Measurements from ENCODE around the gene UBE2D3. TPM values are rescaled to one million over a fixed set of nuclear protein-coding genes. Genes with fewer than 3 reads are reported as not detected.
A peak's percentile ranks its signal among the peaks of the same experiment; 100 is the strongest.

UBE2D3 gene
- total RNA-seq, 1 donor from 2014 or later, result 288 TPM

DNA sequence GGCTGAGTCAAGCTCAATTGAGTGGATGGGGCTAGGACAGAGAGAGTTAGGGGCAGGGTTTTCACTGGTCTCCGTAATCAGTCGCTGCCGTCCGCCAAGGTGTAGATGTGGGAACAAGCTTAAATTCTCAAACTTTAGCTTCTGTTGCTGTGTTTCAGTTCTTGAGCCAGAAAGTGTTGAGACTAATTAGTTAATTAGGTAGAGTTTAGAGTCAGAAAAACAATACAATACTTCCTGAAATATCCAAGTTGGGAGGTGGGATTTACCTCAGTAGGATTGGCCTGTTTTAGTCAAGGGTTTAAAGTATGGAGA is 1.1 kb upstream of the UBE2D3 start:
- TF ChIP-seq, protein P1, sequence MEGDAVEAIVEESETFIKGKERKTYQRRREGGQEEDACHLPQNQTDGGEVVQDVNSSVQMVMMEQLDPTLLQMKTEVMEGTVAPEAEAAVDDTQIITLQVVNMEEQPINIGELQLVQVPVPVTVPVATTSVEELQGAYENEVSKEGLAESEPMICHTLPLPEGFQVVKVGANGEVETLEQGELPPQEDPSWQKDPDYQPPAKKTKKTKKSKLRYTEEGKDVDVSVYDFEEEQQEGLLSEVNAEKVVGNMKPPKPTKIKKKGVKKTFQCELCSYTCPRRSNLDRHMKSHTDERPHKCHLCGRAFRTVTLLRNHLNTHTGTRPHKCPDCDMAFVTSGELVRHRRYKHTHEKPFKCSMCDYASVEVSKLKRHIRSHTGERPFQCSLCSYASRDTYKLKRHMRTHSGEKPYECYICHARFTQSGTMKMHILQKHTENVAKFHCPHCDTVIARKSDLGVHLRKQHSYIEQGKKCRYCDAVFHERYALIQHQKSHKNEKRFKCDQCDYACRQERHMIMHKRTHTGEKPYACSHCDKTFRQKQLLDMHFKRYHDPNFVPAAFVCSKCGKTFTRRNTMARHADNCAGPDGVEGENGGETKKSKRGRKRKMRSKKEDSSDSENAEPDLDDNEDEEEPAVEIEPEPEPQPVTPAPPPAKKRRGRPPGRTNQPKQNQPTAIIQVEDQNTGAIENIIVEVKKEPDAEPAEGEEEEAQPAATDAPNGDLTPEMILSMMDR (conservative IDR thresholded peaks at IDR 0.05), result no peak
- no peak overlapping the region for H3K27ac Mint-ChIP-seq
- H3K36me3 Mint-ChIP-seq, result peaks cover 3% of the 10 kb centered on the region
- no peaks in the 10 kb centered on the region for H3K27me3 Mint-ChIP-seq
- H3K4me3 Mint-ChIP-seq, result no peak overlapping the region
- H3K9me3 Mint-ChIP-seq, result no peaks in the 10 kb centered on the region
- DNase-seq (ENCODE audit: extremely low spot score, unreplicated experiment), result no peak
- H3K4me1 Mint-ChIP-seq (ENCODE audit: unreplicated experiment), result peaks cover 20% of the 10 kb centered on the region

DNA sequence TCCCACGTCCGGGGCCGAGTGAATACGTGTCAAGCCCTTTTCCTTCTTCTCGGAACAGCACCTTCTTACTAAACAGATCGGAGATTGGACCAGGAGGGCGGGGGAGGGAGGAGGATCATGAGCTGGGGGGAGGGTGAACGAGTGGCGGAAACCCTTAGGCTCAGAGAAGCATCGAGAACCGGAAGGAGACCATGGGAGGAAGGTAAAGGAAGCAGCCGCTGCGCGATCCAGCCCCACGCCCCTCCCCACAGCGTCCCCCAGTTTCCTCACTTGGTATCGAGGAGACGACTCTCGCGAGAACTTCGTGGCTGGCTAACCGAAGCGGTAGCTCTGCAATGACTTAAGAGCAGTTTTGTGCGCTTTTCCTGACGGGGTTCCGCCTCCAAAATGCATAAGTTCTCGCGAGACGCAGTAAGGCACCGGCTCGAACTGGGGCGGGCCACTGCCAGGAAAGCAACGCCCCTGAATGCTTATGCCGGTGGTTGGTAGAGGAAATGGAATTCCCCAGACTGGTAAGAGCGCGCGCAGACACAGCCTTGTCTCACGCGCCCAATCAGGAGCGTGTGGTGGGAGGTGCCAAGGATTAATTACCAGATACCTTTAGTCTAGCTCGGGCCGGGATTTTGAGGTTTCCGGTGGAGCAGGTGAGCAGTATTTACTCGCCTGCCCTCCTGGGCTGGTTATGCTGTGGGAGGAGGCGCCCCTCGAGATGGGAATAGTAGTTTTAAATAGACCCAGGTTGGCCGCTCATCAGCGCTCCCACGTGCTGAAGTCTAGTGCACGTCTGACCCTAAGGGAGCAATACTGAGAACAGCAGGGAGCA is 534 bp upstream of the UBE2D3 start:
- Mint-ChIP-seq H3K36me3 (peaks cover 6% of the 10 kb centered on the region), H3K4me3 (no peak overlapping the region), H3K4me1 (ENCODE audit: unreplicated experiment) (peaks cover 23% of the 10 kb centered on the region), H3K27ac (no peak overlapping the region), H3K9me3 (no peaks in the 10 kb centered on the region), H3K27me3 (no peaks in the 10 kb centered on the region)
- DNase-seq (ENCODE audit: extremely low spot score, unreplicated experiment), result peak; percentile 96
- TF ChIP-seq, protein P1 (conservative IDR thresholded peaks at IDR 0.05), result no peak

DNA sequence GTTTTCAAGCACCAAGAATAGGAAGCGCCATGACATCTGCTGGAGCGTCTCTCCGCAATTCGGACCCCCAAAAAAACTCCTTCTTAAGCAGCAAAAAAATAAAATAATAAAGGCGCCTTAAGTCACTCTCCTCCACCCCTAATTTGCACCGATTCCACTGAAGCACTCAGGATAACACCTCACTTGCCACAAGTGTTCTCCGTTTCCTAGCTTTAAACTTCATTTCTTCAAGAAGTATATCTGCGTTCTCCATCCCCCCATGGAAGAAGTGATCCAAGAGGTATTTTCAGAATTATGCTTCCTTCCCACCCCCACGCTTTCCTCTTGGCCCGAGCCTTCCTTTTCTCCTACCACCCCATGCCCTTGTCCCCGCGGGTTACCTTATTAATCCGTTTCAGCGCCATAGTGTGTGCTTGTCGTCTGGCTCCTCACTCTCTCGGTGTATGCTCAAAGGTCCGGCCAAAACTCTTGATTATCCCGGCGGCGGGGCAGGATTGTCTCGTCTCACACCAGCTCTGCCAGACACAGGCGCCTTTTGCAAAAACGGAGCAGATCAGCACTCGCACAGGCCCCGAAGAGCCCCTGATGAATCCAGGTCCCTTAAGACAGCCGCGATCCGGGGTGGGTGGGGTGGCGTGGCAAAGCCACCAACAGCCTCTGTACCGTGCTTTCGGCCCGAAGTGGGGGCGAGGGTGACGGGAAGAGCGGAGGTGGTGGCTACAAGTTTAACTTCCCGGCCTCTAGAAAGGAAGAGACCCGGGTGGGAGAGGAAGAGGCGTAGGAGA is 1.1 kb downstream of the UBE2D3 start:
- Mint-ChIP-seq H3K9me3 (no peaks in the 10 kb centered on the region), H3K27me3 (no peaks in the 10 kb centered on the region), H3K36me3 (peaks cover 9% of the 10 kb centered on the region), H3K4me1 (ENCODE audit: unreplicated experiment) (peaks cover 27% of the 10 kb centered on the region), H3K27ac (no peak overlapping the region), H3K4me3 (no peak overlapping the region)
- DNase-seq (ENCODE audit: extremely low spot score, unreplicated experiment), result no peak
- TF ChIP-seq, protein P1 (conservative IDR thresholded peaks at IDR 0.05), result no peak

DNA sequence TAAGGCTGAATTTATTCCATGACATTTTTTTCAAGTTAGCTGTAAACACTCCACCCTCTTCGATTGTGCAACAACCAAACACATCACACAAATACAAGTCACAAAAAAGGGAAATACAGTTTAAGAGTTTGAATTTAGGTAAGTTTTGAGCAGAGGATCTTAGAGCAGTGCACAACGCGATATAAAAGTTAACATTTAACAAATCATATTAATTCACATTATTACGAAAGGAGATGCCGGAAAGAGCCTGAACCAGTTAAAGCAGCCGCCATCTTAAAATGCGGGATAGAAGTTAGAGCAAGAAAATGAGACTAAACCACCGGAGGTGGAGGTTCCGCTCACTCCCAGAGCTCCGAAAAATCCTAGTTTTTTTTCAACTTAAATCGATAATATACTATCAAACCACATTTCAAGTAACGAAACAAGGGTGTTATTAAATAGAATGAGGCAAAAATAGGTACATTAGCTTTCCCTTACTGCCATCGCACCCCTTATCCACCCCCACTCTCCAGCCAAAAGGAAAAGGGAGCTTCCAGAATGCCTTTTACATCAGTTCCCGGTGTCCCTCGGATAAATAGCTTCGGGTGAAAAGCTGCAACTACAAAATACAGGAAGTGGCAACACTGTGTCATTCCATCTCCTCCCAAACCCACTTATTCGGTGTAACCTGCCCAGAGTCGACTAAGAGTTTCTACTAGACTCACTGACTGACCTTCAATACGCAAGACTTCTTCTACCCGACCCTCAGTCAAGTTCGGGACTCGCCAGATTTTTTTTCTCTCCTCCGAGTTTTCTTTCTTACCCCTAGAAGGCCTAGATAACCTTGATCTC is 1.9 kb downstream of the UBE2D3 start:
- peaks cover 35% of the 10 kb centered on the region for H3K4me1 Mint-ChIP-seq (ENCODE audit: unreplicated experiment)
- H3K4me3 Mint-ChIP-seq, result no peak overlapping the region
- H3K27me3 Mint-ChIP-seq, result no peaks in the 10 kb centered on the region
- no peak overlapping the region for H3K27ac Mint-ChIP-seq
- H3K9me3 Mint-ChIP-seq, result no peaks in the 10 kb centered on the region
- TF ChIP-seq, protein P1 (conservative IDR thresholded peaks at IDR 0.05), result no peak
- DNase-seq (ENCODE audit: extremely low spot score, unreplicated experiment), result no peak
- H3K36me3 Mint-ChIP-seq, result peaks cover 17% of the 10 kb centered on the region

DNA sequence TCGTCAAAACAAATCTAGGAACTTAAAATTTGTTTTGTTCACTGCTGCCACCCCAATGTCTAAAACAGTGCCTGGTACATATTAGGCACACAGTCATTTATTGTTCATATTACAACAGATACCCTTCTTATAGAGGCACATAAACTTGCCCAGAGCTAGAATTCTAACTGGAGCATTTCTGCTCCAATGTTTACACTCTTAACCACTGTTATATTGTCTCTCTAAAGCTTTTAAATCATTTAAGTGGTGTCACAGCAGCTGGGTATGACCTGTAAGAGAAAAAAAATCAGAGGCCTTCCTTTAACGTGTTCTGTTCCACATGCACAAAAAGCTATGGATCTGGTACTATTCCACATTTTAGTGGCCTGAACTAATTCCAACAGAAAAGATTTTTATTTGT is 3.0 kb downstream of the UBE2D3 start:
- no peaks in the 10 kb centered on the region for H3K9me3 Mint-ChIP-seq
- peaks cover 24% of the 10 kb centered on the region for H3K36me3 Mint-ChIP-seq
- H3K4me3 Mint-ChIP-seq, result no peak overlapping the region
- DNase-seq (ENCODE audit: extremely low spot score, unreplicated experiment), result no peak
- no peak overlapping the region for H3K27ac Mint-ChIP-seq
- peaks cover 43% of the 10 kb centered on the region for H3K4me1 Mint-ChIP-seq (ENCODE audit: unreplicated experiment)
- TF ChIP-seq, protein P1 (conservative IDR thresholded peaks at IDR 0.05), result no peak
- no peaks in the 10 kb centered on the region for H3K27me3 Mint-ChIP-seq
